Glomerular visceral epithelial cell (primary cell): ENCODE results near the gene NEK6.

ENCODE experiments used
- DNase-seq: peaks from one replicate; pipeline ENCODE4 v3.0.0-alpha.2; 2016; ENCODE audit errors: extremely low spot score

Gene NEK6

GRCh38 chr9:124399323-124399967 is 141.7 kb downstream of the NEK6 start:
- no peak for DNase-seq

- DNase-seq, result no peak
These were observed 142.5 kb downstream of the NEK6 start for GRCh38 chr9:124399968-124400940.
